ENCODE results near the gene TEX44.

The TEX44 gene

DNA sequence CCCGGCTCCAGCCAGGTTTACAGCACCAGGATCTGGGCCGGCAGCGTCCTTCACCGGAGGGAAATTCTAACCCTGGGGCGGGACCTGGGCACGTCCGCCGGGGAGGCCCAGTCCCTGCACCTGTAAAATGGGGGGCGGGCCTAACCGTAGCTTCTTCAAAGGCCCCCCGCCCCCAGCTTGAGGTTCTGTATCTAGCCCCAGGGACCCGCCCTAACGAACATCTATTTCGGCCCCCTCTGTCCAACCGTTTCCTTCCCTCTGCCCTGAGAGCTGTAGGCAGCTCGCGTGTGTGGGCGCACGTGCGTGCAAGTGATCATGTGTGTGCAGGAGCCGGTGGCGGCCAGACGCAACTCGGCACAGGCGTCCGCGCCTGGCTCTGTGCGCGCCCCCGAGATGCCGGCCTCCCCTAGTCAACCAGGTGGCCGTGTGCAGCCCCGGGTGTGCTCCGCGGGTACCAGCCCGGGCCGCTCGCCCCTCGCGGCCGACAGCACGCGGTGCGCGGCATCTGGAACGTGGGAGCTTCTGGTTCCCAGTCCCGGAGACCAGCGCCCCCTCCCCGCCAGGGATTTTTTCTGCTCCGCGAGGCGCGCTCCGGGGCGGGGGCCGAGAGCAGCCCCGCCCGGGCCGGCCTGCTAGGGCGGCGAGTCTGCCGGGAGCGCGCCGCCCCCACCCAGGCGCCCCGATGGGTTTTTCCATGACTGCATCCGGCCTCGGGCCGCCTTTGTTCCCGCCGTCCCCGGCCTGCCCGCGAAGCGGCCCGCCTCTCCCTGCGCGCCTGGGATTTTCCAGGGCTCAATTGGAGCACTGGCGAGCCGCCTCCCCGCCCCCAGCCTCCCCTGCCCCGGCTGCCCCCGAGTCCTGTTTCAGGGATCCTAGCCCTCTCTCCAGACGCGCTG, 21.2 kb downstream of the TEX44 start:
- TF ChIP-seq, protein P1, sequence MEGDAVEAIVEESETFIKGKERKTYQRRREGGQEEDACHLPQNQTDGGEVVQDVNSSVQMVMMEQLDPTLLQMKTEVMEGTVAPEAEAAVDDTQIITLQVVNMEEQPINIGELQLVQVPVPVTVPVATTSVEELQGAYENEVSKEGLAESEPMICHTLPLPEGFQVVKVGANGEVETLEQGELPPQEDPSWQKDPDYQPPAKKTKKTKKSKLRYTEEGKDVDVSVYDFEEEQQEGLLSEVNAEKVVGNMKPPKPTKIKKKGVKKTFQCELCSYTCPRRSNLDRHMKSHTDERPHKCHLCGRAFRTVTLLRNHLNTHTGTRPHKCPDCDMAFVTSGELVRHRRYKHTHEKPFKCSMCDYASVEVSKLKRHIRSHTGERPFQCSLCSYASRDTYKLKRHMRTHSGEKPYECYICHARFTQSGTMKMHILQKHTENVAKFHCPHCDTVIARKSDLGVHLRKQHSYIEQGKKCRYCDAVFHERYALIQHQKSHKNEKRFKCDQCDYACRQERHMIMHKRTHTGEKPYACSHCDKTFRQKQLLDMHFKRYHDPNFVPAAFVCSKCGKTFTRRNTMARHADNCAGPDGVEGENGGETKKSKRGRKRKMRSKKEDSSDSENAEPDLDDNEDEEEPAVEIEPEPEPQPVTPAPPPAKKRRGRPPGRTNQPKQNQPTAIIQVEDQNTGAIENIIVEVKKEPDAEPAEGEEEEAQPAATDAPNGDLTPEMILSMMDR (IDR thresholded peaks at IDR 0.05; ENCODE audit: low read depth, low read length): peak; percentile 10; the same call in 1 of the 2 replicates
- Histone ChIP-seq H3K36me3 (no peaks in the 10 kb centered on the region), H3K4me3 (ENCODE audit: low read depth, low read length) (peak overlapping the region; percentile 52), H3K9me3 (no peaks in the 10 kb centered on the region), H3K4me1 (peaks cover 17% of the 10 kb centered on the region), H3K27me3 (no peaks in the 10 kb centered on the region)
- peak; percentile 94 for DNase-seq

DNA sequence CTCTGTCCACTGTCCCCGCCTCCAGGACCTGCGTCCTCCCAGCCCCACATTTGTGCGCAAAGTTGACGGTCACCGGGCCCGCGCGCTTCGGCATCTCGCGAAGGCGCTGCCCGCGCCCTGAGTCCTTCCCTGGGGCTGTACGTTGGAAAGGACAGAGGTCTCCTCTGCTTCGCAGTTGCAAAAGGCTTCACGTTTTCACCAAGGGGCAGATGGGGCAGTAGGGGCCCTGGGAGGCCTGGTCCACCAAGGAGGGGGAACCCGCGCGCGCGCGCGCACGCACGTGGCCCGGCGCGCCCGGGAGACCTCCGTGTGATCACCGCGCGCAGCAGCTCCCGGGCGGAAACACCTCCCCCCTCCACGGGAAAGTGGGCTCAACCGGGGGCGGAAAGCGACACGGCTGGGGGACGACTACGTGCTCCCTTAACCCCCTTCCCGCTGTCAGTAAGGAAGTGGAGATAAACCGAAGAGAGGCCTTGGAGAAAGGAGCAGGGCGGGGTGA, 21.9 kb downstream of the TEX44 start:
- H3K4me1 ChIP-seq: peaks cover 17% of the 10 kb centered on the region

GRCh38 chr2:231615058-231615671, 22.5 kb downstream of the TEX44 start:
- Histone ChIP-seq H3K27me3 (no peaks in the 10 kb centered on the region), H3K4me1 (peaks cover 17% of the 10 kb centered on the region), H3K36me3 (no peaks in the 10 kb centered on the region), H3K9me3 (no peaks in the 10 kb centered on the region), H3K4me3 (ENCODE audit: low read depth, low read length) (no peak overlapping the region; the same call in 1 of the 2 replicates)
- TF ChIP-seq, protein P1 (IDR thresholded peaks at IDR 0.05; ENCODE audit: low read depth, low read length): no peak
- DNase-seq: no peak

More for the DNA sequence above, 21.9 kb downstream of the TEX44 start:
- H3K36me3 ChIP-seq: no peaks in the 10 kb centered on the region
- TF ChIP-seq, protein P1 (IDR thresholded peaks at IDR 0.05; ENCODE audit: low read depth, low read length): no peak
- peak overlapping the region; percentile 52 for H3K4me3 ChIP-seq (ENCODE audit: low read depth, low read length)
- H3K27me3 ChIP-seq: no peaks in the 10 kb centered on the region
- DNase-seq: no peak
- no peaks in the 10 kb centered on the region for H3K9me3 ChIP-seq

GRCh38 chr2:231616296-231616695, 23.6 kb downstream of the TEX44 start:
- Histone ChIP-seq H3K27me3 (no peaks in the 10 kb centered on the region), H3K4me1 (peaks cover 17% of the 10 kb centered on the region), H3K9me3 (no peaks in the 10 kb centered on the region), H3K4me3 (ENCODE audit: low read depth, low read length) (no peak overlapping the region), H3K36me3 (no peaks in the 10 kb centered on the region)
- no peak for DNase-seq
- TF ChIP-seq, protein P1 (IDR thresholded peaks at IDR 0.05; ENCODE audit: low read depth, low read length): no peak

- Histone ChIP-seq H3K36me3 (no peaks in the 10 kb centered on the region), H3K9me3 (no peaks in the 10 kb centered on the region), H3K4me3 (ENCODE audit: low read depth, low read length) (no peak overlapping the region), H3K27me3 (no peaks in the 10 kb centered on the region), H3K4me1 (peaks cover 10% of the 10 kb centered on the region)
- TF ChIP-seq, protein P1 (IDR thresholded peaks at IDR 0.05; ENCODE audit: low read depth, low read length): no peak
- no peak for DNase-seq
Measured at GRCh38 chr2:231617059-231617926, 24.6 kb downstream of the TEX44 start.
